ENCODE results near the gene ANKRD28. TPM values are rescaled to one million over a fixed set of nuclear protein-coding genes. Genes with fewer than 3 reads are reported as not detected.
A peak's percentile ranks its signal among the peaks of the same experiment; 100 is the strongest.

ANKRD28 gene
- polyA plus RNA-seq, 1 of the 3 experiments (the other 2 are of a cell fraction): 74.8 TPM

DNA sequence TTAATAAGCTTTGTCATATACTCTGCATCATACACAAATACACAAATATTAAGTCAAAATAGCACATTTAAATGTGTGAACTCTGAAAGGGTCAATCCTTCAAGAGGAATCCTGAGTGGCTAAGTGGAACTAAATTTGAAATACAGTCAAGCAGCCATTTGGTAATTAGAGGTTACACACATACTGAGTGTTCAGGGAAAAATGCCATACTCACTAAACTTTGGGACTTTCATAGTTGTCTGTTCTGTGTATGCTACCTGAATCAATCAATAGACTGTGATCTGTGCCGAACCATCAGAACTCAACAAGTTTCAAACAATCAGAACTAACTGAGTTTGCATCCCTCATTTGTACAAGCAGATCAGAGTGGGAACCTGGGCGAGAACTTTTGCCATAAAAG is 15.3 kb downstream of the ANKRD28 start:
- Histone ChIP-seq H3K9me2 (no peaks in the 10 kb centered on the region), H2AFZ (ENCODE audit: low read depth) (no peak overlapping the region)

DNA sequence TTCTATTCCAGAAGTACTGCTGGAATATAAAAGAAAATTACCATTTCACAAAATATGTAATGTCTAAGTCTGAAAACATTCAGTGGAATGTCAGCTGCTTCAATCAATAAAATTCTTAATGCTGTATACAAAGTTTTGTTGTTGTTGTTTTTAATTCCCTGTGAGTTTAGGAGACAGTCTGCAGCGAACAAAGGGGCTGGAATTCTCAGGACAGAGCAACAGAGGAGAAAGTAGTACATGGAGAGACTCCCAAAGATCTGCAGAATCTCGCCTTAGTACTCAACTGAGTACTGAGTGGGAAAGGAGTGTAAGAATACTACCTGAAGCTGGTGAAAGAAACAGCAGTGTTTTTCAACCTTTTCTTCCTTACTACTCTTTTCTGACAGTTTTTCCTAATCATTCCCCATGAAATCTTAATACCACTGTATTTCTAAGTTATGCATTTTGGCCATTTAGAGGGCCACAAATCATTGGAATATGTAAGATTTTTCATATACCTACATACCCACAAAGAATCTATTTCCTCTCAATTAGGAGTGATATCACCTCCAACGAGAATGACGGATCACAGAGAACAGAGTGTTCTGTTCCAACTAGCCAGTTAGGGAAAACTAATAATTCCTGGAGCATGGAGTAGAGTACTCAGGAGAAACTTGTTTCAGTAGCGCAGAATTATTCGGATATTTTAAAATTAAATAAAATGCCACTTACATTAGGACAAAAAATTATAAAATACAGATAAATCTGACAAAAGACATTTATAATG is 16.0 kb downstream of the ANKRD28 start:
- H2AFZ ChIP-seq (ENCODE audit: low read depth): no peak overlapping the region
- H3F3A ChIP-seq (replicated peaks; ENCODE audit: insufficient read depth): peaks cover 50% of the 10 kb centered on the region
- peak overlapping the region; percentile 68 to 92 for H3K27ac ChIP-seq (ENCODE audit: low read depth in 2 of 2, low read length in 1 of 2)
- H3K9me3 ChIP-seq: no peaks in the 10 kb centered on the region
- peaks cover 4 to 12% of the 10 kb centered on the region in 2 experiments; a peak in 3 of 4 replicates for H3K4me1 ChIP-seq (ENCODE audit: control insufficient read depth in 1 of 2, insufficient read depth in 2 of 2, low read depth in 1 of 2, low read length in 1 of 2)
- DNase-seq: no peak
- peak overlapping the region; percentile 65 for H3K4me2 ChIP-seq
- H3K9ac ChIP-seq: peak overlapping the region; percentile 53; the same call in 1 of the 2 replicates
- WGBS (ENCODE audit: low lambda C conversion rate): 67% methylated on average over 6 of the region's 6 CpGs
- H3K79me2 ChIP-seq (ENCODE audit: insufficient read depth): peaks cover 100% of the 10 kb centered on the region
- H3K36me3 ChIP-seq (replicated peaks in 1 of 2; ENCODE audit: control insufficient read depth in 1 of 2, insufficient read depth in 2 of 2, low read length in 1 of 2): peaks cover 39 to 85% of the 10 kb centered on the region in 2 experiments
- no peak for TF ChIP-seq CHD2 (IDR thresholded peaks at IDR 0.05; ENCODE audit: low read length, partially characterized antibody)
- TF ChIP-seq SMC3 (IDR thresholded peaks at IDR 0.05; ENCODE audit: low read depth, low read length): no peak
- no peak for TF ChIP-seq RCOR1 (IDR thresholded peaks at IDR 0.05; ENCODE audit: low read length)
- TF ChIP-seq TCF12 (IDR thresholded peaks at IDR 0.05): peak; percentile 10; the same call in 1 of the 2 replicates
- TF ChIP-seq EZH2phosphoT487 (IDR thresholded peaks at IDR 0.05; ENCODE audit: borderline replicate concordance, low read depth): no peak
- CTCF ChIA-PET: no interaction called here
- H3K9me2 ChIP-seq: no peaks in the 10 kb centered on the region
- H3K27me3 ChIP-seq (ENCODE audit: insufficient read depth): no peaks in the 10 kb centered on the region
- H3K4me3 ChIP-seq (ENCODE audit: low read depth in 2 of 2, low read length in 1 of 2): peak overlapping the region in 1 of 2 experiments; percentile 28; a peak in 1 of 4 replicates
- peaks cover 17% of the 10 kb centered on the region; the same call in 1 of the 2 replicates for H4K20me1 ChIP-seq (ENCODE audit: insufficient read depth)
- POLR2A ChIA-PET: no interaction called here

More for the DNA sequence above, 15.3 kb downstream of the ANKRD28 start:
- no peaks in the 10 kb centered on the region for H3K9me3 ChIP-seq
- peaks cover 4 to 12% of the 10 kb centered on the region in 2 experiments; a peak in 3 of 4 replicates for H3K4me1 ChIP-seq (ENCODE audit: control insufficient read depth in 1 of 2, insufficient read depth in 2 of 2, low read depth in 1 of 2, low read length in 1 of 2)
- H4K20me1 ChIP-seq (ENCODE audit: insufficient read depth): peaks cover 20% of the 10 kb centered on the region; the same call in 1 of the 2 replicates
- DNase-seq: no peak
- H3K27me3 ChIP-seq (ENCODE audit: insufficient read depth): no peaks in the 10 kb centered on the region
- peaks cover 100% of the 10 kb centered on the region for H3K79me2 ChIP-seq (ENCODE audit: insufficient read depth)
- peak overlapping the region; percentile 65 for H3K4me2 ChIP-seq
- peak overlapping the region; percentile 68 to 92 for H3K27ac ChIP-seq (ENCODE audit: low read depth in 2 of 2, low read length in 1 of 2)
- peaks cover 50% of the 10 kb centered on the region for H3F3A ChIP-seq (replicated peaks; ENCODE audit: insufficient read depth)
- 89% methylated on average over 2 of the region's 2 CpGs for WGBS (ENCODE audit: low lambda C conversion rate)
- peak overlapping the region; percentile 53; the same call in 1 of the 2 replicates for H3K9ac ChIP-seq
- ChIA-PET CTCF (no interaction called here), POLR2A (no interaction called here)
- H3K36me3 ChIP-seq (replicated peaks in 1 of 2; ENCODE audit: control insufficient read depth in 1 of 2, insufficient read depth in 2 of 2, low read length in 1 of 2): peaks cover 45 to 85% of the 10 kb centered on the region in 2 experiments
- H3K4me3 ChIP-seq (ENCODE audit: low read depth in 2 of 2, low read length in 1 of 2): peak overlapping the region in 1 of 2 experiments; percentile 12; a peak in 1 of 4 replicates
- no peak for TF ChIP-seq NFIC (IDR thresholded peaks at IDR 0.05; ENCODE audit: borderline replicate concordance)
- TF ChIP-seq, protein P1, sequence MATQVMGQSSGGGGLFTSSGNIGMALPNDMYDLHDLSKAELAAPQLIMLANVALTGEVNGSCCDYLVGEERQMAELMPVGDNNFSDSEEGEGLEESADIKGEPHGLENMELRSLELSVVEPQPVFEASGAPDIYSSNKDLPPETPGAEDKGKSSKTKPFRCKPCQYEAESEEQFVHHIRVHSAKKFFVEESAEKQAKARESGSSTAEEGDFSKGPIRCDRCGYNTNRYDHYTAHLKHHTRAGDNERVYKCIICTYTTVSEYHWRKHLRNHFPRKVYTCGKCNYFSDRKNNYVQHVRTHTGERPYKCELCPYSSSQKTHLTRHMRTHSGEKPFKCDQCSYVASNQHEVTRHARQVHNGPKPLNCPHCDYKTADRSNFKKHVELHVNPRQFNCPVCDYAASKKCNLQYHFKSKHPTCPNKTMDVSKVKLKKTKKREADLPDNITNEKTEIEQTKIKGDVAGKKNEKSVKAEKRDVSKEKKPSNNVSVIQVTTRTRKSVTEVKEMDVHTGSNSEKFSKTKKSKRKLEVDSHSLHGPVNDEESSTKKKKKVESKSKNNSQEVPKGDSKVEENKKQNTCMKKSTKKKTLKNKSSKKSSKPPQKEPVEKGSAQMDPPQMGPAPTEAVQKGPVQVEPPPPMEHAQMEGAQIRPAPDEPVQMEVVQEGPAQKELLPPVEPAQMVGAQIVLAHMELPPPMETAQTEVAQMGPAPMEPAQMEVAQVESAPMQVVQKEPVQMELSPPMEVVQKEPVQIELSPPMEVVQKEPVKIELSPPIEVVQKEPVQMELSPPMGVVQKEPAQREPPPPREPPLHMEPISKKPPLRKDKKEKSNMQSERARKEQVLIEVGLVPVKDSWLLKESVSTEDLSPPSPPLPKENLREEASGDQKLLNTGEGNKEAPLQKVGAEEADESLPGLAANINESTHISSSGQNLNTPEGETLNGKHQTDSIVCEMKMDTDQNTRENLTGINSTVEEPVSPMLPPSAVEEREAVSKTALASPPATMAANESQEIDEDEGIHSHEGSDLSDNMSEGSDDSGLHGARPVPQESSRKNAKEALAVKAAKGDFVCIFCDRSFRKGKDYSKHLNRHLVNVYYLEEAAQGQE (IDR thresholded peaks at IDR 0.05; ENCODE audit: low read depth, low read length): no peak
- TF ChIP-seq RAD21 (IDR thresholded peaks at IDR 0.05; ENCODE audit: low read length): no peak
- no peak for TF ChIP-seq FOXM1 (IDR thresholded peaks at IDR 0.05; ENCODE audit: low read depth)
- no peak for TF ChIP-seq SMC3 (IDR thresholded peaks at IDR 0.05; ENCODE audit: low read depth, low read length)
- TF ChIP-seq SIN3A (IDR thresholded peaks at IDR 0.05; ENCODE audit: borderline replicate concordance, low read depth, low read length): no peak

Measured in SK-N-SH (cell line).